ENCODE measurements around the gene ZNF160.

ZNF160 gene

GRCh38 chr19:53094754-53095575 is 8.3 kb downstream of the ZNF160 start:
- no peak for DNase-seq (ENCODE audit: low read depth)
- H3K4me3 ChIP-seq (ENCODE audit: low read depth, low read length), result no peak overlapping the region

GRCh38 chr19:53092723-53093122 is 10.5 kb downstream of the ZNF160 start:
- no peak overlapping the region for H3K4me3 ChIP-seq (ENCODE audit: low read depth, low read length)
- no peak for DNase-seq (ENCODE audit: low read depth)

- H3K4me3 ChIP-seq (ENCODE audit: low read depth, low read length), result no peak overlapping the region
- DNase-seq (ENCODE audit: low read depth), result no peak
Measured at GRCh38 chr19:53091413-53092254, 11.6 kb downstream of the ZNF160 start.

GRCh38 chr19:53088091-53088490 is 15.1 kb downstream of the ZNF160 start:
- peak; percentile 7 for DNase-seq (ENCODE audit: low read depth)
- no peak overlapping the region for H3K4me3 ChIP-seq (ENCODE audit: low read depth, low read length)

DNA sequence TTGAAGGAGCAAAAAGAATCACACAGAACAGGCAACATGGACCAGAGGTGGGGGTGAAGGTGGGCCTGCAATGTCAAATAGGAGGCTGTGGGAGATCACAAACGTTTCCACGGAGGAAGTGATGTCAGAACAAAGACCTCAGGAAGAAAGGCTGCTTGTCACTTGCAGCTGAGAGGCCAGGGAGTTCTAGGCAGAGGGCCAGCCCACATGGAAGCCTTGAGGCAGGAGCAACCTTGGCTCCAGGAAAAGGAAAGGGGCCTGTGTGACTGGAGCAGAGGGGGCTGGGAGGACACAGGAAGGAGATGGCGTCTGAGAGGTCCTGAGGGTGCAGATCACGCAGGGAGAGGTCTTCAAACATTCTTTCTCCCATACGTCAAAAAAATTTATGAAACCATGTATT is 16.3 kb downstream of the ZNF160 start:
- no peak overlapping the region for H3K4me3 ChIP-seq (ENCODE audit: low read depth, low read length)
- DNase-seq (ENCODE audit: low read depth), result peak; percentile 58

- H3K4me3 ChIP-seq (ENCODE audit: low read depth, low read length), result no peak overlapping the region
- no peak for DNase-seq (ENCODE audit: low read depth)
Measured at GRCh38 chr19:53085496-53085895, 17.7 kb downstream of the ZNF160 start.

DNA sequence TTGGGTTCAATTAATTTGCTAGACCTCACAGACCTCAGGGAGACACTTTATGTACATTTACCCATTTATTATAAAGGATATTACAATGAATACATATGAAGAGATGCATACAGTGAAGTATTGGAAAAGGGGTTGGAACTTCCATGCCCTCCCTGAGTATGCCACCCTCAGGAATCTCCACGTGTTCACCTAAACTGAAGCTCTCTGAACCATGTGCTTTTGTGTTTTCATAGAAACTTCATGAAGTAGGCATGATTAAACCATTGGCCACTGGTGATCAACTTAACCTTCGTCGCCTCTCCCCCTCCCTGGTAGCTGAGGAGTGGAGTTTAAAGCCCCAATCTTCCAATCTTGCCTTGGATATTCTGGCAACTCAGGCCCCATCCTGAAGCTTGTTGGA is 20.3 kb downstream of the ZNF160 start:
- DNase-seq (ENCODE audit: low read depth), result no peak
- H3K4me3 ChIP-seq (ENCODE audit: low read depth, low read length), result no peak overlapping the region

- no peak for DNase-seq (ENCODE audit: low read depth)
- H3K4me3 ChIP-seq (ENCODE audit: low read depth, low read length), result no peak overlapping the region
Measured at GRCh38 chr19:53079313-53079924, 23.8 kb downstream of the ZNF160 start.

DNA sequence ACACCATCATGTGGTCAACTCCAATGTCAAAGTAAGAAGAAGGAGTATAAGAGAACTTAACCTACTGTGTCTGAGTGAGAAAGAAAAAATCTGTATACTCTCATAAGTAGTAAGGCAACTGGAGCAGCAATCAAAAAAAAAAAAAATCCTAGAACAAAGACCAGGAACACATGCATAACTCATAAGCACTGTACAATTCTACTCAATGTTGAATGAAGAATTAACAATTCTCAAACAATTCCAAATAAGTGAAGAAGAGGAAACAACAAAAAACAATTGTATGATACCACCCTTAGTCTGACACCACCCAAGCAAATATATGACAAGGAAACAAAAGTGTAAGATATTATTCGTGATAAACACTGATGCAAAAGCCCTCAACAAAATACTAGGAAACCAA is 24.6 kb downstream of the ZNF160 start:
- DNase-seq (ENCODE audit: low read depth), result no peak
- H3K4me3 ChIP-seq (ENCODE audit: low read depth, low read length), result no peak overlapping the region

GRCh38 chr19:53076984-53077383 is 26.2 kb downstream of the ZNF160 start:
- DNase-seq (ENCODE audit: low read depth), result peak; percentile 3
- H3K4me3 ChIP-seq (ENCODE audit: low read depth, low read length), result no peak overlapping the region

- no peak overlapping the region for H3K4me3 ChIP-seq (ENCODE audit: low read depth, low read length)
- no peak for DNase-seq (ENCODE audit: low read depth)
Measured at GRCh38 chr19:53068834-53069233, 34.4 kb downstream of the ZNF160 start.

GRCh38 chr19:53068199-53068598 is 35.0 kb downstream of the ZNF160 start:
- no peak overlapping the region for H3K4me3 ChIP-seq (ENCODE audit: low read depth, low read length)
- no peak for DNase-seq (ENCODE audit: low read depth)

GRCh38 chr19:53057904-53058580 is 45.2 kb downstream of the ZNF160 start:
- H3K4me3 ChIP-seq (ENCODE audit: low read depth, low read length), result peak overlapping the region; percentile 40
- no peak for DNase-seq (ENCODE audit: low read depth)

DNA sequence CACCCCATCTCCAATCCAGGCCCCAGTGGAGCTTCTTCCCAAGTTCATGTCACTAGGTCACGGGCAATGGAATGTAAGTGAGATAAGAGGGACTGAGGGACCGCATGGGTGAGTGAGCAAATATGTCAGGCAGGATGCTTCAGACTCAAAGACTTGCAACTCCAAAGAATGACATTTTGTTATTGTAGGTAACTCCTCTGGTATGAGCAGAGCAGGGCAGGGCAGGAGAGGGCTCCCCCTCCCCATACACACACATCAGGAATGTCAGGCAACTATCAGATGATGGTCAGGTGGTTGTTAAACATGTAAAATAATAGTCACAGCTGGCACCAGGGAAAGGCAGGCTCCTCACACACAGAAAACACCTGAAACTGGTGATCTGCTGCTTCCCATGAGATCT is 48.1 kb downstream of the ZNF160 start:
- no peak overlapping the region for H3K4me3 ChIP-seq (ENCODE audit: low read depth, low read length)
- no peak for DNase-seq (ENCODE audit: low read depth)

GRCh38 chr19:53047379-53047778 is 55.8 kb downstream of the ZNF160 start:
- H3K4me3 ChIP-seq (ENCODE audit: low read depth, low read length), result no peak overlapping the region
- no peak for DNase-seq (ENCODE audit: low read depth)

DNA sequence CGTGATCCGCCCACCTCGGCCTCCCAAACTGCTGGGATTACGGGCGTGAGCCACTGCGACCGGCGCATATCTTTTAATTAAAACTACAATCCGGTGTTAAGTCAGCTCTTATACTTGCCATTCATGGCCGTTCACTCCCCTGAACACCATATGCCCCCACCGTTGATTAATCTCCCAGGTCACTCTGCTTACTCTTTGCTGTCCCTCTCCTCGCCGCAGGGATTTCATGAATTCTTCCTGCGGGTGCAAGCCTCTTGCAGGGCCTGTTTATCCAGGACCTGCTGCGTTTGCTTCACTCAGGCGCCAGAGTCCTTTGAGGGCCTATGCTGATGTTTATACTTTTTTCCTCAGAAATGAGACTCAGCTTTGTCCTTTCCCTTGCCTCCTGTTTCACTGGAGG is 57.7 kb downstream of the ZNF160 start:
- DNase-seq (ENCODE audit: low read depth), result no peak
- no peak overlapping the region for H3K4me3 ChIP-seq (ENCODE audit: low read depth, low read length)

- DNase-seq (ENCODE audit: low read depth), result no peak
- no peak overlapping the region for H3K4me3 ChIP-seq (ENCODE audit: low read depth, low read length)
Measured at GRCh38 chr19:53041366-53041765, 61.9 kb downstream of the ZNF160 start.

- DNase-seq (ENCODE audit: low read depth), result peak; percentile 14
- H3K4me3 ChIP-seq (ENCODE audit: low read depth, low read length), result peak overlapping the region; percentile 57
Measured at GRCh38 chr19:53037101-53038097, 65.8 kb downstream of the ZNF160 start.

Measured in skeletal muscle cell (primary cell).